ENCODE data around the gene SLC25A25.

The SLC25A25 gene

GRCh38 chr9:128106181-128106939 is 38.3 kb downstream of the SLC25A25 start:
- no peaks in the 10 kb centered on the region for H3K27me3 ChIP-seq (ENCODE audit: control insufficient read depth, insufficient read depth, low read length)
- no peak overlapping the region for H3K27ac ChIP-seq
- H3K4me2 ChIP-seq (ENCODE audit: low read length), result no peak overlapping the region
- H3K4me3 ChIP-seq (ENCODE audit: low read depth, low read length), result no peak overlapping the region
- H3K9me3 ChIP-seq (ENCODE audit: control insufficient read depth, low read length), result no peaks in the 10 kb centered on the region
- no peak overlapping the region for H3K9ac ChIP-seq
- H2AFZ ChIP-seq, result no peak overlapping the region
- H3K36me3 ChIP-seq (ENCODE audit: control insufficient read depth, insufficient read depth, low read length), result no peaks in the 10 kb centered on the region
- H3K79me2 ChIP-seq, result no peaks in the 10 kb centered on the region
- H3K4me1 ChIP-seq, result peaks cover 14% of the 10 kb centered on the region
- TF ChIP-seq CTCF (IDR thresholded peaks at IDR 0.05), result no peak

GRCh38 chr9:128106940-128107467 is 39.0 kb downstream of the SLC25A25 start:
- peaks cover 13% of the 10 kb centered on the region for H3K4me1 ChIP-seq
- TF ChIP-seq CTCF (IDR thresholded peaks at IDR 0.05), result no peak
- H3K27me3 ChIP-seq (ENCODE audit: control insufficient read depth, insufficient read depth, low read length), result no peaks in the 10 kb centered on the region
- no peaks in the 10 kb centered on the region for H3K36me3 ChIP-seq (ENCODE audit: control insufficient read depth, insufficient read depth, low read length)
- no peak overlapping the region for H3K27ac ChIP-seq
- H3K9ac ChIP-seq, result no peak overlapping the region
- no peak overlapping the region for H3K4me2 ChIP-seq (ENCODE audit: low read length)
- H3K79me2 ChIP-seq, result no peaks in the 10 kb centered on the region
- no peak overlapping the region for H3K4me3 ChIP-seq (ENCODE audit: low read depth, low read length)
- H2AFZ ChIP-seq, result no peak overlapping the region
- no peaks in the 10 kb centered on the region for H3K9me3 ChIP-seq (ENCODE audit: control insufficient read depth, low read length)

- H3K9ac ChIP-seq, result no peak overlapping the region
- H3K27ac ChIP-seq, result no peak overlapping the region
- no peak overlapping the region for H2AFZ ChIP-seq
- no peak overlapping the region for H3K4me3 ChIP-seq (ENCODE audit: low read depth, low read length)
- TF ChIP-seq CTCF (IDR thresholded peaks at IDR 0.05), result no peak
- H3K36me3 ChIP-seq (ENCODE audit: control insufficient read depth, insufficient read depth, low read length), result no peaks in the 10 kb centered on the region
- H3K4me2 ChIP-seq (ENCODE audit: low read length), result no peak overlapping the region
- no peaks in the 10 kb centered on the region for H3K79me2 ChIP-seq
- H3K27me3 ChIP-seq (ENCODE audit: control insufficient read depth, insufficient read depth, low read length), result no peaks in the 10 kb centered on the region
- no peaks in the 10 kb centered on the region for H3K9me3 ChIP-seq (ENCODE audit: control insufficient read depth, low read length)
- peaks cover 7% of the 10 kb centered on the region for H3K4me1 ChIP-seq
Measured at GRCh38 chr9:128107468-128108268, 39.6 kb downstream of the SLC25A25 start.

- no peak overlapping the region for H3K9ac ChIP-seq
- TF ChIP-seq CTCF (IDR thresholded peaks at IDR 0.05), result no peak
- no peaks in the 10 kb centered on the region for H3K36me3 ChIP-seq (ENCODE audit: control insufficient read depth, insufficient read depth, low read length)
- H3K27me3 ChIP-seq (ENCODE audit: control insufficient read depth, insufficient read depth, low read length), result no peaks in the 10 kb centered on the region
- no peak overlapping the region for H3K4me3 ChIP-seq (ENCODE audit: low read depth, low read length)
- no peak overlapping the region for H3K4me2 ChIP-seq (ENCODE audit: low read length)
- no peaks in the 10 kb centered on the region for H3K9me3 ChIP-seq (ENCODE audit: control insufficient read depth, low read length)
- H3K79me2 ChIP-seq, result no peaks in the 10 kb centered on the region
- no peak overlapping the region for H3K27ac ChIP-seq
- no peak overlapping the region for H2AFZ ChIP-seq
- peaks cover 2% of the 10 kb centered on the region for H3K4me1 ChIP-seq
Measured at GRCh38 chr9:128108269-128109049, 40.4 kb downstream of the SLC25A25 start.
